Transverse colon (tissue), 4 donors: ENCODE measurements around the gene ADAMTS3. TPM values are rescaled to one million over a fixed set of nuclear protein-coding genes. Genes with fewer than 3 reads are reported as not detected.

Experiments
- DNase-seq: peaks from one replicate; pipeline ENCODE4 v3.0.0-alpha.2; 2019
- H3K27ac ChIP-seq, 4 donors: fragments of 200-600 bp; sonication (generic); 2 replicates each; pipeline ENCODE4 v1.5.1; 2016 to 2018; ENCODE audit warnings: inconsistent platforms in 4 of 4
- H3K27me3 ChIP-seq: fragments of 200-600 bp; sonication (generic); 2 replicates; pipeline ENCODE4 v1.5.1; 2017; ENCODE audit warnings: inconsistent platforms
- H3K36me3 ChIP-seq, 4 donors: fragments of 200-600 bp; sonication (generic); 2 replicates each; pipeline ENCODE4 v1.5.1; 2017 to 2019; ENCODE audit warnings: inconsistent platforms in 4 of 4
- H3K4me1 ChIP-seq, 4 donors: fragments of 200-600 bp; sonication (generic); 2 replicates each; pipeline ENCODE4 v1.5.1; 2017 to 2020; ENCODE audit warnings: inconsistent platforms in 4 of 4
- H3K4me3 ChIP-seq, 4 donors: fragments of 200-600 bp; sonication (generic); 1 replicate in 1 of 4; 2 replicates in 3 of 4; pipeline versions ENCODE4 v1.5.1 to v1.6.1; 2017 to 2019; ENCODE audit warnings: inconsistent platforms in 4 of 4
- H3K9me3 ChIP-seq, 2 donors: fragments of 200-600 bp; sonication (generic); 2 replicates each; pipeline ENCODE4 v1.5.1; 2017 to 2019; ENCODE audit warnings: inconsistent platforms in 2 of 2
- CTCF ChIP-seq, 5 experiments: fragments of 200-600 bp in 3 of 5; fragments of 450-650 bp in 2 of 5; sonication (generic) in 3 of 5; IDR thresholded peaks; 1 replicate in 2 of 5; 2 replicates in 3 of 5; pipeline ENCODE4 v1.5.1; 2016 to 2017; ENCODE audit warnings: antibody characterized with exemption in 5 of 5, inconsistent platforms in 3 of 5, mild to moderate bottlenecking in 2 of 5, moderate library complexity in 1 of 5
- EP300 ChIP-seq: sonication (generic); formaldehyde crosslinking; IDR thresholded peaks from one replicate; pipeline ENCODE4 v1.6.1; 2017; ENCODE audit warnings: antibody characterized with exemption, low read depth
- POLR2A ChIP-seq: fragments of 450-650 bp; IDR thresholded peaks from one replicate; pipeline ENCODE4 v1.6.1; 2016; ENCODE audit warnings: antibody characterized with exemption, mild to moderate bottlenecking, moderate library complexity
- POLR2AphosphoS5 ChIP-seq, 3 donors: sonication (generic); formaldehyde crosslinking; IDR thresholded peaks; one replicate each; pipeline ENCODE4 v1.6.1; 2016; ENCODE audit warnings: antibody characterized with exemption in 3 of 3
- WGBS, 2 donors: methylation state at CpG; one replicate each; pipeline ENCODE4 v1.1.5; 2018; ENCODE audit warnings: low coverage in 1 of 2; 5-methylcytosine and 5-hydroxymethylcytosine counted together
- in situ Hi-C, 4 donors: fragments of 200-750 bp; cut with MboI; loops; one replicate each; pipeline versions ENCODE4 v1.15.0 to v1.15.1; 2017; ENCODE audit warnings: low sequenced_read_pairs in 3 of 4, low pct_ligation_motif_present in 1 of 4, low pct_unique_long_range_greater_than_20kb in 1 of 4
- intact Hi-C: fragments of 100-400 bp; cut with DNase I; formaldehyde crosslinking; loops from one replicate; pipeline ENCODE4 v1.15.1; 2023; ENCODE audit warnings: low total_unique reads
- total RNA-seq, 4 donors: library from RNA; depleted of rRNA; stranded (reverse); fragments of >200 nt; gene quantifications; one replicate each; pipeline ENCODE4 v1.1.0, GENCODE V29; 2016

Gene ADAMTS3
- total RNA-seq, 4 donors from 2014 or later: 0.14 to 0.64 TPM; not detected in 2

DNA sequence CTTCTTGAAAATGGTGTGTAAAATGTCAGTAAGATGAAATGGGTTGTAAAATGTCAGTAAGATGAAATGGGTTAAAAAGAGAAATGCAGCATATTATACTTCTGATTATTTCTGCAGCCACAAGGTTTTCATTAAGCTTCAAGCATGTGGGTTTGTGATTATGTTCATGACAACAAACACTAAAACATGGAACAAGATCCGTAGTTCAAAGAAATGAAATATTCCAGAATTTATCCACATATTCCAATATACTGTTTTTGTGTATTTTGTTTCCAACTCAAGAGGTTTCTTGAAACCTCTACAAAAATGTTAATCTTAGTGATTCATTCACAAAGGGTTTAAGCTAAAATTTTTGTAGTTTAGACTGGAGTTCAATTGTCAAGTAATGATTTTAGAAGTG is 84.0 kb downstream of the ADAMTS3 start:
- intact Hi-C loops (no loop called here), in situ Hi-C loops (loop anchor here in 1 of 4 donors (25.0 kb wide), 1 partner anchor 527 kb away; no protein-coding TSS in a partner anchor)
- Histone ChIP-seq H3K27ac (no peak overlapping the region), H3K27me3 (no peaks in the 10 kb centered on the region), H3K36me3 (no peaks in the 10 kb centered on the region), H3K4me3 (no peak overlapping the region), H3K4me1 (no peaks in the 10 kb centered on the region), H3K9me3 (peaks cover 0 to 3% of the 10 kb centered on the region in 2 donors)
- WGBS, 2 donors: 63 to 71% methylated on average over 1 of the region's 1 CpG
- TF ChIP-seq POLR2AphosphoS5 (IDR thresholded peaks at IDR 0.05) (no peak), POLR2A (no peak), CTCF (IDR thresholded peaks at IDR 0.05) (no peak), EP300 (no peak)
- DNase-seq: no peak

- no peak for DNase-seq
- Histone ChIP-seq H3K4me3 (no peak overlapping the region), H3K4me1 (no peaks in the 10 kb centered on the region), H3K27ac (no peak overlapping the region), H3K36me3 (no peaks in the 10 kb centered on the region), H3K27me3 (no peaks in the 10 kb centered on the region), H3K9me3 (no peaks in the 10 kb centered on the region)
- in situ Hi-C loops: loop anchor here in 1 of 4 donors (25.0 kb wide), 1 partner anchor 161 kb away; no protein-coding TSS in a partner anchor
- intact Hi-C loops: no loop called here
- 86 to 100% methylated on average over 1 of the region's 1 CpG for whole genome bisulfite sequencing, 2 donors
- no peak for TF ChIP-seq POLR2A
Observed at GRCh38 chr4:72473434-72473900, 95.6 kb downstream of the ADAMTS3 start.

DNA sequence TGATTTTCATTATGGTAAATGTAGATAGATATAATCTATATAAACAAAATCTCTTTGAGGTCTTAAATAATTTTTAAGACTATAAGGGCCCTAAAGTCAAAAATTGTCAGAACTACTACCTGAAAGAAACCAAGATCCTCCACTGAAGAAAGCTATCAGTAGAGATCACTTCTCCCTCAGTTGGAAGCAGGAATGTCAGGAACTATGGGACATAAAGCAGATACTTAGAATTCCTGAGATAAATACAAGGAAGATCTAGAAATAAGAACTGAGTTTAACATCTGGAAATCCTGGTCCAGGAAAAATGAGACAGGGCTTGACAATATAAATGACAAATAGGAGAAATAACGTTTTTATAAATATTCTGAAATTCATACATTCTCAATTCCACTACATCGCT is 97.2 kb downstream of the ADAMTS3 start:
- Histone ChIP-seq H3K4me3 (no peak overlapping the region), H3K4me1 (no peaks in the 10 kb centered on the region), H3K27ac (no peak overlapping the region), H3K36me3 (no peaks in the 10 kb centered on the region), H3K27me3 (no peaks in the 10 kb centered on the region), H3K9me3 (no peaks in the 10 kb centered on the region)
- no peak for DNase-seq
- TF ChIP-seq EP300 (no peak), POLR2A (no peak), POLR2AphosphoS5 (IDR thresholded peaks at IDR 0.05) (no peak), CTCF (IDR thresholded peaks at IDR 0.05) (no peak)
- 71 to 74% methylated on average over 2 of the region's 2 CpGs for WGBS, 2 donors
- in situ Hi-C loops: loop anchor here in 1 of 4 donors (25.0 kb wide), 1 partner anchor 160 kb away; no protein-coding TSS in a partner anchor
- intact Hi-C loops: no loop called here

GRCh38 chr4:72468904-72469502 is 100.0 kb downstream of the ADAMTS3 start:
- WGBS, 2 donors: 9 to 14% methylated on average over 1 of the region's 1 CpG
- no peaks in the 10 kb centered on the region for H3K4me1 ChIP-seq
- H3K36me3 ChIP-seq: no peaks in the 10 kb centered on the region
- no peaks in the 10 kb centered on the region for H3K27me3 ChIP-seq
- in situ Hi-C loops (loop anchor here in 1 of 4 donors (25.0 kb wide), 1 partner anchor 157 kb away; no protein-coding TSS in a partner anchor), intact Hi-C loops (no loop called here)
- no peak overlapping the region for H3K27ac ChIP-seq
- DNase-seq: no peak
- H3K4me3 ChIP-seq: no peak overlapping the region
- TF ChIP-seq POLR2AphosphoS5 (IDR thresholded peaks at IDR 0.05) (no peak), POLR2A (no peak), EP300 (no peak), CTCF (IDR thresholded peaks at IDR 0.05) (peak; percentile 42 to 57 (median 46))
- no peaks in the 10 kb centered on the region for H3K9me3 ChIP-seq

GRCh38 chr4:72467633-72468032 is 101.4 kb downstream of the ADAMTS3 start:
- no peak for DNase-seq
- intact Hi-C loops: no loop called here
- H3K27ac ChIP-seq: no peak overlapping the region
- H3K27me3 ChIP-seq: no peaks in the 10 kb centered on the region
- in situ Hi-C loops: loop anchor here in 1 of 4 donors (25.0 kb wide), 1 partner anchor 155 kb away; no protein-coding TSS in a partner anchor
- H3K36me3 ChIP-seq: no peaks in the 10 kb centered on the region
- no peaks in the 10 kb centered on the region for H3K4me1 ChIP-seq
- H3K9me3 ChIP-seq: no peaks in the 10 kb centered on the region
- TF ChIP-seq POLR2AphosphoS5 (IDR thresholded peaks at IDR 0.05) (no peak), POLR2A (no peak)
- no peak overlapping the region for H3K4me3 ChIP-seq
